ENCODE measurements around the gene ELF1. TPM values are rescaled to one million over a fixed set of nuclear protein-coding genes. Genes with fewer than 3 reads are reported as not detected.

Gene ELF1
- total RNA-seq, 4 donors from 2014 or later: 66.9 to 96.2 (median 72.1) TPM

- H3K9me3 ChIP-seq: no peaks in the 10 kb centered on the region
- H3K4me1 ChIP-seq: peaks cover 61 to 72% (median 71%) of the 10 kb centered on the region in 4 donors
- H3K36me3 ChIP-seq: no peaks in the 10 kb centered on the region
- no peaks in the 10 kb centered on the region for H3K27me3 ChIP-seq
- no peak overlapping the region for H3K27ac ChIP-seq (replicated peaks in 1 of 4)
- intact Hi-C loops (cut with DNase I): loop anchor here (10.0 kb wide), 1 partner anchor 72 kb away; no protein-coding TSS in a partner anchor
- TF ChIP-seq POLR2A (IDR thresholded peaks at IDR 0.05; ENCODE audit: low read depth): no peak
- TF ChIP-seq POLR2AphosphoS5 (IDR thresholded peaks at IDR 0.05): no peak
- no peak for TF ChIP-seq EP300 (IDR thresholded peaks at IDR 0.05)
- TF ChIP-seq CTCF (IDR thresholded peaks at IDR 0.05): no peak
- DNase-seq (ENCODE audit: extremely low spot score): no peak
- H3K4me3 ChIP-seq: no peak overlapping the region
- 84% methylated on average over 11 of the region's 11 CpGs for WGBS
Observed at GRCh38 chr13:41056826-41057711, 38.0 kb upstream of the ELF1 start.

GRCh38 chr13:41056194-41056593 is 37.1 kb upstream of the ELF1 start:
- Histone ChIP-seq H3K9me3 (no peaks in the 10 kb centered on the region), H3K36me3 (no peaks in the 10 kb centered on the region), H3K27ac (replicated peaks in 1 of 4) (no peak overlapping the region), H3K27me3 (no peaks in the 10 kb centered on the region), H3K4me1 (peaks cover 64 to 79% (median 75%) of the 10 kb centered on the region in 4 donors), H3K4me3 (no peak overlapping the region)
- intact Hi-C loops (cut with DNase I): loop anchor here (10.0 kb wide), 1 partner anchor 71 kb away; no protein-coding TSS in a partner anchor
- TF ChIP-seq POLR2AphosphoS5 (IDR thresholded peaks at IDR 0.05) (no peak), POLR2A (IDR thresholded peaks at IDR 0.05; ENCODE audit: low read depth) (no peak), EP300 (IDR thresholded peaks at IDR 0.05) (no peak)
- DNase-seq (ENCODE audit: extremely low spot score): no peak

- Histone ChIP-seq H3K4me1 (peaks cover 74 to 86% (median 84%) of the 10 kb centered on the region in 4 donors), H3K27ac (replicated peaks in 1 of 4) (peak overlapping the region; percentile 6 to 67 (median 35)), H3K9me3 (no peaks in the 10 kb centered on the region), H3K4me3 (no peak overlapping the region), H3K27me3 (no peaks in the 10 kb centered on the region), H3K36me3 (no peaks in the 10 kb centered on the region)
- no peak for DNase-seq (ENCODE audit: extremely low spot score)
- intact Hi-C loops (cut with DNase I): loop anchor here (10.0 kb wide), 1 partner anchor 70 kb away; no protein-coding TSS in a partner anchor
- WGBS: 89% methylated on average over 5 of the region's 5 CpGs
- no peak for TF ChIP-seq POLR2AphosphoS5 (IDR thresholded peaks at IDR 0.05)
- TF ChIP-seq CTCF (IDR thresholded peaks at IDR 0.05): peak in 1 of 3 experiments; percentile 17
Observed at GRCh38 chr13:41054919-41055619, 36.0 kb upstream of the ELF1 start.

GRCh38 chr13:41054212-41054877 is 35.2 kb upstream of the ELF1 start:
- WGBS: 44% methylated on average over 9 of the region's 9 CpGs
- peaks cover 81 to 92% (median 83%) of the 10 kb centered on the region in 4 donors for H3K4me1 ChIP-seq

More at GRCh38 chr13:41054212-41054877, 35.2 kb upstream of the ELF1 start:
- Histone ChIP-seq H3K36me3 (no peaks in the 10 kb centered on the region), H3K4me3 (no peak overlapping the region), H3K9me3 (no peaks in the 10 kb centered on the region), H3K27ac (replicated peaks in 1 of 4) (peak overlapping the region in 3 of 4 donors; percentile 28 to 67 (median 42)), H3K27me3 (no peaks in the 10 kb centered on the region)
- TF ChIP-seq CTCF (IDR thresholded peaks at IDR 0.05) (peak in 2 of 3 experiments; percentile 53 to 63), EP300 (IDR thresholded peaks at IDR 0.05) (no peak), POLR2A (IDR thresholded peaks at IDR 0.05; ENCODE audit: low read depth) (no peak), POLR2AphosphoS5 (IDR thresholded peaks at IDR 0.05) (no peak)
- intact Hi-C loops (cut with DNase I): loop anchor here (10.0 kb wide), 1 partner anchor 70 kb away; no protein-coding TSS in a partner anchor
- DNase-seq (ENCODE audit: extremely low spot score): no peak

Data from esophagus muscularis mucosa (tissue), 4 donors.